Transverse colon (tissue), 4 donors: ENCODE results near the gene ANXA9.

Source experiments
- EP300 ChIP-seq: sonication (generic); formaldehyde crosslinking; IDR thresholded peaks from one replicate; pipeline ENCODE4 v1.6.1; 2017; ENCODE audit warnings: antibody characterized with exemption, low read depth
- POLR2A ChIP-seq: fragments of 450-650 bp; IDR thresholded peaks from one replicate; pipeline ENCODE4 v1.6.1; 2016; ENCODE audit warnings: antibody characterized with exemption, mild to moderate bottlenecking, moderate library complexity
- POLR2AphosphoS5 ChIP-seq, 3 donors: sonication (generic); formaldehyde crosslinking; IDR thresholded peaks; one replicate each; pipeline ENCODE4 v1.6.1; 2016; ENCODE audit warnings: antibody characterized with exemption in 3 of 3
- TF ChIP-seq, protein P1 (sequence below), 5 experiments: fragments of 200-600 bp in 3 of 5; fragments of 450-650 bp in 2 of 5; sonication (generic) in 3 of 5; IDR thresholded peaks; 1 replicate in 2 of 5; 2 replicates in 3 of 5; pipeline ENCODE4 v1.5.1; 2016 to 2017; ENCODE audit warnings: antibody characterized with exemption in 5 of 5, inconsistent platforms in 3 of 5, mild to moderate bottlenecking in 2 of 5, moderate library complexity in 1 of 5

DNA sequence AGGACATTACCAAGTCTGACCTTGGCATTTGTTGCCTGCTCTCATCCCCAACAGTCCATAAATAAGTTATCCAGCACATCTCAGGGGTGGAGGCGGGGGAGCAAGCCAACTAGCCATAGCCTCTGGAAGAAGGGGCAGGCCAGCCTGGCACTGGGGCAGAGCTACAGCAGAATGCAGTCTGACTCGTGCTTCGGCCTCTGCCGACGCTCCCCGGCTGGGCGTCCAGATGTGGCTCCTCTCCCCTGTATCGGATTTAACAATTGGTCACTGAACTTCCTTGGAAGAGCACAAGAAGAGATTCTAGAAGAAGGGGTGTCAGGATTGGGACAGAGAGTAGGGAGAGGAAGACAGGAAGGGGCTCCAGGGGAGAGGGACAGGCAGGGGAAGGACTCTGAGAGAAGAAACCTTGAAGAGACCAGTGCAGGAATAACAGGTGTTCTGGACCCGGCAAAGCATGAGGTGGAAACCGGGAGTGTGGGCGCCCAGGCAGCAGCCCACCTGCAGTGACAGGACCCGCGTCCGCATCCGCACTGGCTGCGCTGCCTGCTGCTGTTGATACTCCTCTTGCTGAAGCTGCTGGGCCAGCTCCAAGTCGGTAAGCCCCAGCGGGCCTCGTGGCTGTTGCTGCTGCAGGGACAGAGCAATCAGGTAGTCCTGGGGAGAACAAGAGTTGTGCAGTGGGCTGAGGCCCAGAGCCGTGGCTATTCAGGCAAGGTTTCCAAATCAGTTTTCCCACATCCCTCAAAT, 15.2 kb downstream of the ANXA9 start:
- TF ChIP-seq, protein P1, sequence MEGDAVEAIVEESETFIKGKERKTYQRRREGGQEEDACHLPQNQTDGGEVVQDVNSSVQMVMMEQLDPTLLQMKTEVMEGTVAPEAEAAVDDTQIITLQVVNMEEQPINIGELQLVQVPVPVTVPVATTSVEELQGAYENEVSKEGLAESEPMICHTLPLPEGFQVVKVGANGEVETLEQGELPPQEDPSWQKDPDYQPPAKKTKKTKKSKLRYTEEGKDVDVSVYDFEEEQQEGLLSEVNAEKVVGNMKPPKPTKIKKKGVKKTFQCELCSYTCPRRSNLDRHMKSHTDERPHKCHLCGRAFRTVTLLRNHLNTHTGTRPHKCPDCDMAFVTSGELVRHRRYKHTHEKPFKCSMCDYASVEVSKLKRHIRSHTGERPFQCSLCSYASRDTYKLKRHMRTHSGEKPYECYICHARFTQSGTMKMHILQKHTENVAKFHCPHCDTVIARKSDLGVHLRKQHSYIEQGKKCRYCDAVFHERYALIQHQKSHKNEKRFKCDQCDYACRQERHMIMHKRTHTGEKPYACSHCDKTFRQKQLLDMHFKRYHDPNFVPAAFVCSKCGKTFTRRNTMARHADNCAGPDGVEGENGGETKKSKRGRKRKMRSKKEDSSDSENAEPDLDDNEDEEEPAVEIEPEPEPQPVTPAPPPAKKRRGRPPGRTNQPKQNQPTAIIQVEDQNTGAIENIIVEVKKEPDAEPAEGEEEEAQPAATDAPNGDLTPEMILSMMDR (IDR thresholded peaks at IDR 0.05), result no peak
- TF ChIP-seq EP300, result no peak
- TF ChIP-seq POLR2AphosphoS5 (IDR thresholded peaks at IDR 0.05), result no peak
- no peak for TF ChIP-seq POLR2A
